ENCODE measurements around the gene ATXN1.
A peak's percentile ranks its signal among the peaks of the same experiment; 100 is the strongest.

ATXN1 gene

GRCh38 chr6:16803294-16804200 is 42.3 kb upstream of the ATXN1 start (continued):
- no peak for TF ChIP-seq ZNF354C (tag by site-specific recombination; IDR thresholded peaks at IDR 0.05; ENCODE audit: borderline replicate concordance, low read depth)
- no peak for TF ChIP-seq ZSCAN4 (tag by site-specific recombination; IDR thresholded peaks at IDR 0.05)
- no peak for TF ChIP-seq HOXD13 (CRISPR knock-in tag; IDR thresholded peaks at IDR 0.05; ENCODE audit: borderline replicate concordance)
- peak; percentile 11; the same call in 1 of the 2 replicates for TF ChIP-seq OSR2 (tag by site-specific recombination; IDR thresholded peaks at IDR 0.05)
- no peak for TF ChIP-seq KLF9 (tag by site-specific recombination; IDR thresholded peaks at IDR 0.05; ENCODE audit: low read depth)
- TF ChIP-seq, protein P1, sequence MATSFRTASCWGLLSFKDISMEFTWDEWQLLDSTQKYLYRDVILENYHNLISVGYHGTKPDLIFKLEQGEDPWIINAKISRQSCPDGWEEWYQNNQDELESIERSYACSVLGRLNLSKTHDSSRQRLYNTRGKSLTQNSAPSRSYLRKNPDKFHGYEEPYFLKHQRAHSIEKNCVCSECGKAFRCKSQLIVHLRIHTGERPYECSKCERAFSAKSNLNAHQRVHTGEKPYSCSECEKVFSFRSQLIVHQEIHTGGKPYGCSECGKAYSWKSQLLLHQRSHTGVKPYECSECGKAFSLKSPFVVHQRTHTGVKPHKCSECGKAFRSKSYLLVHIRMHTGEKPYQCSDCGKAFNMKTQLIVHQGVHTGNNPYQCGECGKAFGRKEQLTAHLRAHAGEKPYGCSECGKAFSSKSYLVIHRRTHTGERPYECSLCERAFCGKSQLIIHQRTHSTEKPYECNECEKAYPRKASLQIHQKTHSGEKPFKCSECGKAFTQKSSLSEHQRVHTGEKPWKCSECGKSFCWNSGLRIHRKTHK (tag by site-specific recombination; IDR thresholded peaks at IDR 0.05) = no peak
- no peak for TF ChIP-seq ZNF521 (tag by site-specific recombination; IDR thresholded peaks at IDR 0.05)
- TF ChIP-seq MEIS1 (CRISPR knock-in tag; IDR thresholded peaks at IDR 0.05; ENCODE audit: borderline replicate concordance) = no peak
- no peak for TF ChIP-seq PRDM1 (tag by site-specific recombination; IDR thresholded peaks at IDR 0.05)
- TF ChIP-seq SCRT1 (tag by site-specific recombination; IDR thresholded peaks at IDR 0.05; ENCODE audit: borderline replicate concordance) = no peak
- no peak for TF ChIP-seq YY1 (tag by site-specific recombination; IDR thresholded peaks at IDR 0.05)
- TF ChIP-seq ZNF830 (tag by site-specific recombination; IDR thresholded peaks at IDR 0.05; ENCODE audit: low read depth) = no peak
- no peak for TF ChIP-seq ZNF239 (tag by site-specific recombination; IDR thresholded peaks at IDR 0.05)
- TF ChIP-seq ZNF501 (tag by site-specific recombination; IDR thresholded peaks at IDR 0.05) = no peak
- no peak for TF ChIP-seq ZFP3 (tag by site-specific recombination; IDR thresholded peaks at IDR 0.05; ENCODE audit: low read depth)
- no peak for TF ChIP-seq ZNF302 (tag by site-specific recombination; IDR thresholded peaks at IDR 0.05; ENCODE audit: low read depth)
- no peak for TF ChIP-seq ZBTB7A (tag by site-specific recombination; IDR thresholded peaks at IDR 0.05; ENCODE audit: low read depth)
- no peak for TF ChIP-seq ELK4 (IDR thresholded peaks at IDR 0.05; ENCODE audit: borderline replicate concordance, low read depth, low read length)
- TF ChIP-seq ZNF639 (tag by site-specific recombination; IDR thresholded peaks at IDR 0.05) = no peak
- TF ChIP-seq ZNF707 (tag by site-specific recombination; IDR thresholded peaks at IDR 0.05) = no peak
- no peak for TF ChIP-seq ZBTB26 (tag by site-specific recombination; optimal IDR thresholded peaks at IDR 0.05)
- no peak for TF ChIP-seq ZNF624 (tag by site-specific recombination; IDR thresholded peaks at IDR 0.05)
- no peak for TF ChIP-seq ZNF324 (tag by site-specific recombination; IDR thresholded peaks at IDR 0.05)
- TF ChIP-seq ZBTB21 (tag by site-specific recombination; IDR thresholded peaks at IDR 0.05) = no peak
- TF ChIP-seq, protein P2, sequence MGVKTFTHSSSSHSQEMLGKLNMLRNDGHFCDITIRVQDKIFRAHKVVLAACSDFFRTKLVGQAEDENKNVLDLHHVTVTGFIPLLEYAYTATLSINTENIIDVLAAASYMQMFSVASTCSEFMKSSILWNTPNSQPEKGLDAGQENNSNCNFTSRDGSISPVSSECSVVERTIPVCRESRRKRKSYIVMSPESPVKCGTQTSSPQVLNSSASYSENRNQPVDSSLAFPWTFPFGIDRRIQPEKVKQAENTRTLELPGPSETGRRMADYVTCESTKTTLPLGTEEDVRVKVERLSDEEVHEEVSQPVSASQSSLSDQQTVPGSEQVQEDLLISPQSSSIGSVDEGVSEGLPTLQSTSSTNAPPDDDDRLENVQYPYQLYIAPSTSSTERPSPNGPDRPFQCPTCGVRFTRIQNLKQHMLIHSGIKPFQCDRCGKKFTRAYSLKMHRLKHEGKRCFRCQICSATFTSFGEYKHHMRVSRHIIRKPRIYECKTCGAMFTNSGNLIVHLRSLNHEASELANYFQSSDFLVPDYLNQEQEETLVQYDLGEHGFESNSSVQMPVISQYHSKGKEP (tag by site-specific recombination; IDR thresholded peaks at IDR 0.05) = no peak; the same call in 1 of the 2 replicates
- TF ChIP-seq, protein P3, sequence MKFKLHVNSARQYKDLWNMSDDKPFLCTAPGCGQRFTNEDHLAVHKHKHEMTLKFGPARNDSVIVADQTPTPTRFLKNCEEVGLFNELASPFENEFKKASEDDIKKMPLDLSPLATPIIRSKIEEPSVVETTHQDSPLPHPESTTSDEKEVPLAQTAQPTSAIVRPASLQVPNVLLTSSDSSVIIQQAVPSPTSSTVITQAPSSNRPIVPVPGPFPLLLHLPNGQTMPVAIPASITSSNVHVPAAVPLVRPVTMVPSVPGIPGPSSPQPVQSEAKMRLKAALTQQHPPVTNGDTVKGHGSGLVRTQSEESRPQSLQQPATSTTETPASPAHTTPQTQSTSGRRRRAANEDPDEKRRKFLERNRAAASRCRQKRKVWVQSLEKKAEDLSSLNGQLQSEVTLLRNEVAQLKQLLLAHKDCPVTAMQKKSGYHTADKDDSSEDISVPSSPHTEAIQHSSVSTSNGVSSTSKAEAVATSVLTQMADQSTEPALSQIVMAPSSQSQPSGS (tag by site-specific recombination; IDR thresholded peaks at IDR 0.05; ENCODE audit: low read depth) = peak; percentile 94
- peak; percentile 40; the same call in 1 of the 2 replicates for TF ChIP-seq ZNF341 (tag by site-specific recombination; IDR thresholded peaks at IDR 0.05; ENCODE audit: low read depth)
- TF ChIP-seq ZBTB8A (tag by site-specific recombination; IDR thresholded peaks at IDR 0.05) = no peak
- no peak for TF ChIP-seq ZNF138 (tag by site-specific recombination; IDR thresholded peaks at IDR 0.05; ENCODE audit: borderline replicate concordance)
- TF ChIP-seq ZNF530 (tag by site-specific recombination; IDR thresholded peaks at IDR 0.05; ENCODE audit: low read depth) = no peak
